ENCODE measurements around the gene STC2. TPM values are rescaled to one million over a fixed set of nuclear protein-coding genes. Genes with fewer than 3 reads are reported as not detected.

STC2 gene
- total RNA-seq, 2 experiments from 2014 or later: 40.9 to 45.9 TPM

DNA sequence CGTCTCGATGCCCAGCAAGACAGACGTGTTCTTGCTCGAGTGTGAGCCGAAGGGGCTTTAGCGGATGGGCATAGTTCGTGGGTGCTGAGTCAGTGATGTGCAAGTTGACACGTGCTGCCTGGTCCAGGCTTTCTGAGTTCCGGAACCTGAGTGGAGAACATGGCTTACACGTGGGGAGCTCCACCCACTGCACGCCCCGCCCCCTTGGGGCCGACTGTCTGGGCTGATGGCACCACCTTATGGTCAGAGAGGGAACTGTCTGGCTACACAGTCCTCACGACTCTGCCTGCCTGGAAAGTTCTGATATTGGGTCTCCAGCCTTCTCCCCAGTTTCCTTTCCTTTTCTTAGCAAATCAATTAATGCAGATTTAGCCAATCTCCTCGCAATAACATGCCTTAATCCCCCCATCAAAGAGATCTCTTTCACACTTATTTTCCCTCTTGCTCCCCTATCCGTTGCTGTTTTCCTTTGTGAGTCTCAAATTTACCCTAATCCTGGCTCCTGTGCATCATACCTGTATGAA, 3.8 kb upstream of the STC2 start:
- Mint-ChIP-seq H3K27ac (no peak overlapping the region), H3K36me3 (ENCODE audit: low read depth) (peaks cover 25% of the 10 kb centered on the region)

GRCh38 chr5:173331287-173331686, 3.1 kb upstream of the STC2 start:
- Mint-ChIP-seq H3K27ac (peak overlapping the region; percentile 4), H3K36me3 (ENCODE audit: low read depth) (peaks cover 33% of the 10 kb centered on the region), H3K4me3 (no peak overlapping the region), H3K9me3 (peaks cover 6% of the 10 kb centered on the region), H3K27me3 (peaks cover 46% of the 10 kb centered on the region), H3K4me1 (ENCODE audit: low read depth) (peaks cover 20% of the 10 kb centered on the region)
- intact Hi-C loops (cut with micrococcal nuclease): no loop called here
- CTCF ChIA-PET: interaction anchor here (0.5 to 7.6 kb wide), 27 partner anchors 12 to 625 kb away, joined by 3 to 180 read pairs (median 4); no protein-coding TSS in a partner anchor
- DNase-seq (peak; percentile 25), ATAC-seq (no peak)
- TF ChIP-seq, protein P1, sequence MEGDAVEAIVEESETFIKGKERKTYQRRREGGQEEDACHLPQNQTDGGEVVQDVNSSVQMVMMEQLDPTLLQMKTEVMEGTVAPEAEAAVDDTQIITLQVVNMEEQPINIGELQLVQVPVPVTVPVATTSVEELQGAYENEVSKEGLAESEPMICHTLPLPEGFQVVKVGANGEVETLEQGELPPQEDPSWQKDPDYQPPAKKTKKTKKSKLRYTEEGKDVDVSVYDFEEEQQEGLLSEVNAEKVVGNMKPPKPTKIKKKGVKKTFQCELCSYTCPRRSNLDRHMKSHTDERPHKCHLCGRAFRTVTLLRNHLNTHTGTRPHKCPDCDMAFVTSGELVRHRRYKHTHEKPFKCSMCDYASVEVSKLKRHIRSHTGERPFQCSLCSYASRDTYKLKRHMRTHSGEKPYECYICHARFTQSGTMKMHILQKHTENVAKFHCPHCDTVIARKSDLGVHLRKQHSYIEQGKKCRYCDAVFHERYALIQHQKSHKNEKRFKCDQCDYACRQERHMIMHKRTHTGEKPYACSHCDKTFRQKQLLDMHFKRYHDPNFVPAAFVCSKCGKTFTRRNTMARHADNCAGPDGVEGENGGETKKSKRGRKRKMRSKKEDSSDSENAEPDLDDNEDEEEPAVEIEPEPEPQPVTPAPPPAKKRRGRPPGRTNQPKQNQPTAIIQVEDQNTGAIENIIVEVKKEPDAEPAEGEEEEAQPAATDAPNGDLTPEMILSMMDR (IDR thresholded peaks at IDR 0.05): no peak
- POLR2A ChIA-PET: interaction anchor here (0.8 to 1.4 kb wide), 2 partner anchors 17 to 38 kb away, joined by 3 to 4 read pairs; no protein-coding TSS in a partner anchor

More for the DNA sequence above, 3.8 kb upstream of the STC2 start:
- ChIA-PET CTCF (interaction anchor here (0.5 to 7.6 kb wide), 28 partner anchors 13 to 626 kb away, joined by 3 to 180 read pairs (median 4); no protein-coding TSS in a partner anchor), POLR2A (interaction anchor here (1.1 kb wide), 1 partner anchor 38 kb away, joined by 5 read pairs; no protein-coding TSS in a partner anchor)
- H3K9me3 Mint-ChIP-seq: peaks cover 6% of the 10 kb centered on the region
- H3K4me3 Mint-ChIP-seq: no peak overlapping the region
- peaks cover 16% of the 10 kb centered on the region for H3K4me1 Mint-ChIP-seq (ENCODE audit: low read depth)
- TF ChIP-seq, protein P1 (IDR thresholded peaks at IDR 0.05): peak; percentile 82
- intact Hi-C loops (cut with micrococcal nuclease): loop anchor here (2.0 kb wide), 1 partner anchor 37 kb away; no protein-coding TSS in a partner anchor
- H3K27me3 Mint-ChIP-seq: peaks cover 40% of the 10 kb centered on the region
- peak; percentile 76 for ATAC-seq
- peak; percentile 95 for DNase-seq

GRCh38 chr5:173330338-173331206, 2.4 kb upstream of the STC2 start:
- peak overlapping the region; percentile 98 for H3K4me3 Mint-ChIP-seq

DNA sequence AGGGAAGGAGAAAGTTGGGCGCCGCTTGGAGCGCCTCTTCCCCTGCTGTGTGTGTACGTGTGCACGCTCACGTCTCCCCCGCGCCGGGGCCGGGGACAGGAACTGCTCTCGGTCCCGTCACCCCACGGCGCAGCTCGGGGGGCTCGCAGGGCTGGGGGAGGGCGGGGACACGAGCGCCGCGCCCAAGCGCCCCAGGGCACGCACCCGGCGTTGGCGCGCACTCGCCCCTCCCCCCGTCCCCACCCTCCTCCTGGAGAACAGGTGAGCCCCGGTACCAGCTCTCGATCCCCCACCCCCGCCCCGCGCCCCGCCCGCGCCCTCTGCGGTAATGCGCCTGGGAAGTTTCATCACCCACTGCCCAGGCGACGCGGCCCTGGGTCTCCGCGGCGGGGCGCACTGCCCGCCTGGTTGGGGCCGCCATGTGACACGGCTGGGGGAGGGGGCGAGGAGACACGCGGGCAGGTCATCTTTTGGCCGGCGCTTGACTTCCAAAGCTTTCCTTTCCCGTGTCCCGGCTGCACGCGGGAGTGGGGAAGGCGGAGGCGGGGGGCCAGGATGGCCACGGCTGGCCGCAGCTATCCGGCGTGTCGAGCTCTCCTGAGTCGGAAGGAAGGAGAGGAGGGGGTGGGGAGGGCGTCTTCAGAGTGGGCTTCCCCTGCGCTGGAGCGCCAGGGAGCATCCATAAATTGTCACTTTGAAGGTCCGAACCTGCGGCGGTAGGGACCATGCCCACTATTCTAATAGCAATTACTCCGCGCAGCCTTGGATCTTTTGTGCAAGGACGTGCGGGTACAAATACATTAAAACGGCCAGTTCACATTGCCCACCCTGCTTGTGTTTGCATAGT, 1.5 kb upstream of the STC2 start:
- Mint-ChIP-seq H3K27me3 (peaks cover 54% of the 10 kb centered on the region), H3K9me3 (peaks cover 6% of the 10 kb centered on the region), H3K27ac (peak overlapping the region; percentile 89), H3K4me1 (ENCODE audit: low read depth) (peaks cover 32% of the 10 kb centered on the region), H3K4me3 (peak overlapping the region; percentile 98), H3K36me3 (ENCODE audit: low read depth) (peaks cover 47% of the 10 kb centered on the region)
- POLR2A ChIA-PET: interaction anchor here (0.6 to 2.8 kb wide), 7 partner anchors 11 to 1942 kb away, joined by 3 to 11 read pairs (median 4); partner anchors contain the start of gene ATP6V0E1
- TF ChIP-seq, protein P1 (IDR thresholded peaks at IDR 0.05): no peak
- intact Hi-C loops (cut with micrococcal nuclease): no loop called here
- ATAC-seq (peak; percentile 70), DNase-seq (peak; percentile 89)
- CTCF ChIA-PET: interaction anchor here (0.7 to 7.6 kb wide), 5 partner anchors 15 to 346 kb away, joined by 3 to 180 read pairs (median 6); partner anchors contain the start of gene ATP6V0E1

More at GRCh38 chr5:173330338-173331206, 2.4 kb upstream of the STC2 start:
- peaks cover 49% of the 10 kb centered on the region for H3K27me3 Mint-ChIP-seq
- ATAC-seq (no peak), DNase-seq (no peak)
- H3K36me3 Mint-ChIP-seq (ENCODE audit: low read depth): peaks cover 38% of the 10 kb centered on the region
- H3K9me3 Mint-ChIP-seq: peaks cover 6% of the 10 kb centered on the region
- ChIA-PET POLR2A (interaction anchor here (0.8 to 2.8 kb wide), 3 partner anchors 12 to 37 kb away, joined by 3 to 11 read pairs (median 4); no protein-coding TSS in a partner anchor), CTCF (interaction anchor here (0.7 to 7.6 kb wide), 10 partner anchors 15 to 625 kb away, joined by 3 to 180 read pairs (median 6); partner anchors contain the start of gene ATP6V0E1)
- peaks cover 23% of the 10 kb centered on the region for H3K4me1 Mint-ChIP-seq (ENCODE audit: low read depth)
- intact Hi-C loops (cut with micrococcal nuclease): no loop called here
- TF ChIP-seq, protein P1 (IDR thresholded peaks at IDR 0.05): no peak
- peak overlapping the region; percentile 68 for H3K27ac Mint-ChIP-seq

All from activated CD8-positive, alpha-beta T cell treated with anti-CD3 and anti-CD28 coated beads for 36 hours (primary cell).